ENCODE results near the gene DUSP14.

Gene DUSP14

GRCh38 chr17:37517881-37518280 is 28.2 kb downstream of the DUSP14 start:
- DNase-seq = no peak

DNA sequence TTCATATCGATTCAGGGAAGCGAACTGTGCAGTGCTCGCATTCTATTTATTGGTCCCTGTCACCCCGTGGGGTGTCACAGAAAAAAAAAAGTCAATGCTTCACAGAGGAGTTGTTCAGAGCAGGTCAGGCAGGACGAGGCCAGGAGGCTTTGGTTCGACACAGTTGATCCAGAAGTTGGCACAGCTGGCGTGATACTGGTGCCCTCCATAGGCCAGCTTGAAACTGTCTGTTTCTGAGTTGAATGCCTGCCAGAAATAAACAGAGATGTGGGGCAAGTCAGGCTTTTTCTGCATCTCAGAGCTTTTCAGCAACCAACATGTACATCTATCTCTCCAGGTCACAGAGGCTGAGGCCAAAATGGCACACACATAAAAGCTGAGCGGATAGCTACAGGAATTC is 29.1 kb downstream of the DUSP14 start:
- no peak for DNase-seq

DNA sequence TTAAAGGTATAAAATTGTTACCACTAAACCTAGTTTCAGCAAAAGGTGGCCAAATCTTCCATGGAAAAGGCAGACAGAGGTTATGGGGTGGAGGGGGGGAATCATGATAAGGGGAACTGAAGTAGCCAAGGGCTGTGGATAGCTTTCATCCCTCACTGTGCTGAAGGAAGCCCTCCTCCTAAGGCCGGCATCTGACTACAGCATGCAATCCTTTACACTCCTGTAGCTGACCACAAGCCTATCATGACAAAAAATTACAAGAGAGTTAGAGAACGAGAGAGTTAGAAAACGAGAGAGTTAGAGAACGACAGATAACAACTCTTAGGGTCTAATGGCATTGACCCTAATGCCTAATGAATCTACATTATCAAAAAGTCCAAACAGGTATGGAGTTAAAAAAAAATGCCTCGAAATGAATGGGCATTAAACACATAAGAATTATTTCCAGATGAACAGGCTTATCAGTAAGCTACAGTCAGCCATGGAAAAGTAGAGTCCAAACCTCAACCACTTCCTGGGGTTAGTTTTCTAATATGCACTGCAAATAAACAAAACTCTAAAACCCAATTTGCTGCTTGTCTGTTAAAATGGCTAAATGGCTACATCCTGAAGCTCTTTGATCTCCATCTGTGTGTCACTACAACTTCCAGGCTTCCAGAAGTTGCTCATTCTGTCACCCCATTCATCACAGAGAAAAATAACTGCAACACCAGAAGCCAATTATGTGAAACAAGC is 29.7 kb downstream of the DUSP14 start:
- no peak for DNase-seq

GRCh38 chr17:37520174-37520573 is 30.5 kb downstream of the DUSP14 start:
- no peak for DNase-seq

DNA sequence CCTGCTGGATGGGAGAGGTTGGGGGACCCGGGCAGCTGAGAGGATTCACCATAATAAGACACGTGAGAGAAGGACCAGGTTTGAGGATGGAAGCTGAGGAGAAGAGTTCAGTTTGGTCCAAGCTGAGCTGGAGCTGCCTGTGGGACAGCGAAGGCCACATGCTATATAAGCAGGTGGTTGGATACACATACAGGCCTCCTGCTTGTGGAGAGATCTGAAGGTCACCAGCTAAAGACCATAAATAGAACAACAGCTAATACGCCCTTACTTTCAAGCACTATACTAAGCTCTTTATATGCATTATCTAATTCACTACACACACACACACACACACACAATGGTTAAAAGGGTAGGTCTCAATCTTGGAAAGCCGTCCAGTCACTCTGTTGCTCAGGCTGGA is 32.1 kb downstream of the DUSP14 start:
- no peak for DNase-seq

GRCh38 chr17:37523715-37524219 is 34.1 kb downstream of the DUSP14 start:
- DNase-seq = no peak

DNA sequence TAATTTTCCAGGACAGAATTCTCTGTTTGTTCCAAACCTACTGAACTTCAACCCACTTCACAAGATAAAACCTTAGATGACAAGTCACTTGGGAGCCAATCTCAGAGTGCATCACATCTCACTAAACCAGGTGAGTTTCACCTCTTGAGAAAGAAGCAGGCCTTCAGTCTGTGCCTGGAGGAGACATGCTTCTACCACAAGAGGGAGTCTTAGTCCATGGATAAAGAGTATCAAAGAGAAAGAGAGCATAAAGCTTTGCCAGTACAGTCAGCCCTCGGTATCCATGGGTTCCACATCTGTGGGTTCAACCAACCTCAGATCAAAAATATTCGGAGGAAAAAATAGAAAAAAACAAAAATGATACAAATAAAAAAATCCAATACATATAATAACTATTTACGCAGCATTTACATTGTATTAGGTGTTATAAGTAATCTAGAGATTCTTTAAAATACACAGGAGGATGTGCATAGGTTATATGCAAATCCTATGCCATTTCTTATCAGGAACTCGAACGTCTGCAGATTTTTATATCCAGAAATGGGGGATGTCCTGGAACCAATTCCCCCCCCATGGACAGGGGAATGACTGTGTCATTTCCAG is 37.7 kb downstream of the DUSP14 start:
- peak in 1 of 2 donors; percentile 24 for DNase-seq

DNA sequence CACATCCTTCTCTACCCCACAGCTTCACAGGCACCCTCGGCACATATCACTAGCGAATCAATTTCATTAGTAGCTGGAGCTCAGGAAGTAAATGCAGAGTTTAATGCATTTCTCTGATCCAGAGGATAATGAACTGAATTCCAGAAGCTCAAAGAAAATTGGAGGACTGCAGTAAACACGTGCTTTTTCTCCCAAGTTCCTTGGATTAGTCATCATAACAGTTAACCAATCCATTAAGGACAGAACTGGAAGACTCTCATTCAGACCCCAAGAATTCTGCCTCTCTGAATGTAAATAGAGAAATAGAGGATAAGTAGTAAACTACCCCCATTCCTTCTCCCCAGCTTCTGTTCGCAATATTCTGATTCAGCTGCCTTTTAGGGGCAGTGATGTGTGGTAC is 40.7 kb downstream of the DUSP14 start:
- no peak for DNase-seq

DNA sequence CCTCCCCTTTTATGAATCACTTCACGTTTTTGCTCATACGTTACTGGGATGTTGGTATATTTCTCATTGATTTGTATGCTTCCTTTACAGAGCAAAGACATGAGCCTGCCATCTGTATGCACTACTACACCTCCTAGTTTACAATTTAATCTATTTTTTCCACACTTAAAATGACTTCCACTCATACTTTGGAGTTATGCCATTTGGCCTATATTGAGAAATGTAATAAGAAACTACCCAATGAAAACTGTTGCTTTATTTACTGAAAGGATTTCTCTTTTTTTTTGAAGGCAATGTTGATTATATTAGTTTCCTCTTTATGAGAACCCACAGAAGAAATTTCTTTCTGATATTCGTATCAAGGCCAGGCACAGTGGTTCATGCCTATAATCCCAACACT is 43.1 kb downstream of the DUSP14 start:
- DNase-seq = no peak

DNA sequence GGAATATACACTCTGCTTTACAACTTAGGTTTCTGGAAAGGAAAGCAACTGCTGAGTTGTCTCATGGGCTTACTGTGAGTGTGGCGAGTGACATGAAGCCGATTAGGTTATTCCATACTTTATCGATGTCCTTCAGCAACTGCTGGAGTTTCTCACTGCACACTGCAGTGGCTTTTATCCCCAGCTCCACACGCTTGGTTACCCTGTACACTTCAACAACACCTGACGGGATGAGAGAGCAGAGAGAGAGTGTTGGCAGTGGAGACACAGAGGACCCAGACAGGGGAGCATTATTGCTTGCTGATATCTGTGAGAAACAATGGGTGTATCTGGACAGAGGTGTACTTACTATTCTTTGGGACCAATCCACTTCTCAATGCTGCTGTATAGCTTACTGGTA is 46.2 kb downstream of the DUSP14 start:
- DNase-seq = no peak

DNA sequence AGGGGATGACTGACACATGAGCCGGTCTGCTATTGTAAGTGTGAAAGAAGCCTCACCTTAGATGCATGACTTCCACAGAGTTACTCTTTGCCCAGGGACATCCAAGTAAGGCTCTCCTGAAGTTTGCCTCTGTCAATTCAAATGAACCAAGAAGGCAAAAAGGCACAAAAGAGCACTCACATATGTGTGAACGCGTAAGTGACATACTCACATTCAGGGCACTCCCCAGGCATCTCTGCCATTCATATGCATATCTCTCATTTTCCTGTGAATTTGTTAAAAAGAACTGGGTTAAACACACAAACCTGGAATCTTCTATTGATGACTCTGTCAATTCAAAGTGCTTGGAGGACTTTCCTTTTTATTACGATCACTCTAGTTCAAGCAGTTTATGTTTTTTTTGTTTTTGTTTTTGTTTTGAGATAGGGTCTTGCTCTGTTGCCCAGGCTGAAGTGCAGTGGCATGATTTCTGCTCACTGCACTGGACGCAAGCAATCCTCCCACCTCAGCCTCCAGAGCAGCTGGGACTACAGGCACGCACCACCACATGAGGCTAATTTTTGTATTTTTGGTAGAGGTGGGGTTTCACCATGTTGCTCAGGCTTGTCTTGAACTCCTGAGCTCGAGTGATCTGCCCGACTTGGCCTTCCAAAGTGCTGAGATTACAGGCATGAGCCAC is 49.4 kb downstream of the DUSP14 start:
- DNase-seq = no peak

- DNase-seq = no peak
Measured at GRCh38 chr17:37541880-37542660, 52.4 kb downstream of the DUSP14 start.

- no peak for DNase-seq
Measured at GRCh38 chr17:37543637-37544052, 54.0 kb downstream of the DUSP14 start.

DNA sequence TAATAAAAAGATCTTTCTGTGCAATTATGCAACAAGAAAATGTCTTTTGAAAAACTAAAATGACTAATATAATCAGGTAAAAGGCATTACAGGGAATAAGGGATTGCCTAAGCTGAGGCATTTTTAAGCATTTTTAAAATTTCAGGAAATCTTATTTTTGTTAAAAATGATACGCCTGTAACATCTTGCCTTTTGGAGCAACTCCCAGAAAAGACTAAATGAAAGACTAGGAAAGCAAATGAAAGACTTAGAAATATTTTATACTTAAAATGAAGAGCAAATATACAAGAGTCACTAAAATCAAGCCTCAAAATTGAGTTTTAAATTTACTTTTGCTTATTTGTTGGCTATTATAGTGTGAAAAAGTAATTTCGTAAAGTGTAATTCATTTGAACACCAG is 55.8 kb downstream of the DUSP14 start:
- no peak for DNase-seq

DNA sequence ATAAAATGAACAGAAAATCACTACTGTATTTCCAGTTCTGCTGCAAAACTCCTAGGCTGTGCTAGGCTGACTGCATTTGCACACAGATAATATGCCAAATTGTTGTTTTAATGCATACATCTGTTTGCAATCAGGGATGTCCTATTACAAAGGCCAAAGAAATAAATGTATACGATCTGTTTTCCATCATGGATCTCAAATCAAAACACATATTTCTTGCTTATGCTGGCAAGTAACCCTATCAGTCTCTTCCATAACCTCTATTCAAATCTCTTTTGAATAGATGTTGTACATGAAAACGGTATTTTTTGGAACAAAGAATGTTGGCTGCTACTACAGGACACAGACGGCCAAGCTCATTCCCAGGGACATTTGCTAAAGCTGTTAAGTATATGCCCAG is 56.6 kb downstream of the DUSP14 start:
- no peak for DNase-seq

- no peak for DNase-seq
Measured at GRCh38 chr17:37547986-37548385, 58.3 kb downstream of the DUSP14 start.

- DNase-seq = no peak
Measured at GRCh38 chr17:37551788-37552187, 62.1 kb downstream of the DUSP14 start.

- DNase-seq = no peak
Measured at GRCh38 chr17:37553401-37553966, 63.8 kb downstream of the DUSP14 start.

GRCh38 chr17:37555386-37555785 is 65.7 kb downstream of the DUSP14 start:
- no peak for DNase-seq

DNA sequence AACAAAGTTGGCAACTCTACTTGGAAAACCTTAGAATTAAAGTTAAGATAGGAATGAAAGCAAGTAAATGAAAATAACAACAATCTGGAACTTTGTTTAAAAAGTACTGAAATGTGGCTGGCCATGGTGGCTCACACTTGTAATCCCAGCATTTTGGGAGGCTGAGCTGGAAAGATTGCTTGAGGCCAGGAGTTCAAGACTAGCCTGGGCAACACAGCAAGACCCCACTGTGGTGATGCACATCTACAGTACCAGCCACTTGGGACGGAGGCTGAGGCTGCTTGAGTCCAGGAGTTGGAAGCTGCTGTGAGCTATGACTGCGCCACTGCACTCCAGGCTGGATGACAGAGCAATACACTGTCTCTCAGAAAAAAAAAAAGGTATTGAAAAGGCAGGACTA is 67.8 kb downstream of the DUSP14 start:
- no peak for DNase-seq

DNA sequence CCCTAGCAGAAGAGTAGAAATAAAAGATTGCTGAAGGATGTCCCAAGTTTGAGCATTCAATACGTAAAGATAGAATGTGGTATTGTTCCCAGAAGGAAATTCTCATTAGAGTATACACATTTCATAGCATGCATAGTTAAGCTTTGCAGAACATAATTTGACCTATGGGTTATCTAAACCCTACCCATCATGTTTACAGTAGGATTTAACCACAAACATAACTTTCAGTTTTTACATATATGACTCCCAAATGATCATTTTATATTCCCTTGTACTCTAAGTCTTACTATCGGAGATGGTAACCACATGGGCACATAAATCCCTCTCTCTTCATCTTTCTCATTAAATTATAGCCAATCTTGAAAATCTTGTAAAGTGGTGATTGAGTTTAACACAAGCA is 68.6 kb downstream of the DUSP14 start:
- DNase-seq = no peak

DNA sequence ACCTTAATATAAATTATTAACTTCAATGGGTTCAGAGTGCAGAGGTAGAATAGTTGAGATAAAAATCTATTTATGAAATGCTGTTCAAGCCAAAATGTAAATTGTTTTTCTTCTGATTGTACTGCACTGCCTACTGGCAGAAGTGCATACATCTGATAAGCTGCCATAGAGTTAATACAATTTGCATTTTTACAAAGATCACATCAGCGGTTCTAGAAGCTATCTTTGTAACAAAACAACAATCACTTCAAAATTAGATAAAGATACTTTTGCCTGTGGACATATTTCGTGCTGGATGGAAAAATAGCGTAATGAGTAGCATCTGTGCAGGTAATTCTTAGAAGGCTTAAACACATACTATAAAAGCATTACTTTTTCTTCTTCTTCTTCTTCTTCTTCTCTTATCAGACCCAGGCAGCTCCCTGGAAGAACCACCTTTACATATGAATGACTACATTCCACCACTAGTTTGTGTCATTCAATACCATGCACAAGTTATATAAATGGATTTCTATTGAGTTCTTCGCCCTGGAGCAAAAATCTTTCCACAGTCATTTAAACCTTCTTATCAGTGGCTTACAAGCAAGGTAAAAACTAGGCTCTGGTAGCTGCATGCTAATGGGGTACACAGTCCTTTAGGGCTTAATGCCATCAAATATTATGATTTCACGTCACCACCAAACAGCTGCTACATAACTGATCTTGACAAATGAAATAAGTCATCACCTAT is 72.5 kb downstream of the DUSP14 start:
- DNase-seq = no peak
